Renal pelvis (tissue), 4 donors: ENCODE results near the gene DLK2. TPM values are rescaled to one million over a fixed set of nuclear protein-coding genes. Genes with fewer than 3 reads are reported as not detected.

ENCODE experiments used
- DNase-seq: peaks from one replicate; pipeline ENCODE4 v3.0.0-alpha.2; 2013
- polyA plus RNA-seq, 3 donors: library from polyadenylated mRNA; unstranded; fragments of 120-200 nt; gene quantifications; one replicate each; pipeline ENCODE4 v1.2.1, GENCODE V29; 2013; ENCODE audit not compliant: insufficient read length in 3 of 3

Gene DLK2
- polyA plus RNA-seq, 3 donors = 1.5 to 1.6 (median 1.6) TPM

GRCh38 chr6:43454696-43455530 lies 435 bp downstream of the DLK2 start:
- DNase-seq = peak; percentile 75

GRCh38 chr6:43454290-43454695 lies 1.1 kb downstream of the DLK2 start:
- DNase-seq = no peak

- no peak for DNase-seq
Observed at GRCh38 chr6:43453831-43454230, 1.5 kb downstream of the DLK2 start.

- no peak for DNase-seq
Observed at GRCh38 chr6:43452896-43453295, 2.5 kb downstream of the DLK2 start.

GRCh38 chr6:43451939-43452338 lies 3.4 kb downstream of the DLK2 start:
- DNase-seq = no peak

DNA sequence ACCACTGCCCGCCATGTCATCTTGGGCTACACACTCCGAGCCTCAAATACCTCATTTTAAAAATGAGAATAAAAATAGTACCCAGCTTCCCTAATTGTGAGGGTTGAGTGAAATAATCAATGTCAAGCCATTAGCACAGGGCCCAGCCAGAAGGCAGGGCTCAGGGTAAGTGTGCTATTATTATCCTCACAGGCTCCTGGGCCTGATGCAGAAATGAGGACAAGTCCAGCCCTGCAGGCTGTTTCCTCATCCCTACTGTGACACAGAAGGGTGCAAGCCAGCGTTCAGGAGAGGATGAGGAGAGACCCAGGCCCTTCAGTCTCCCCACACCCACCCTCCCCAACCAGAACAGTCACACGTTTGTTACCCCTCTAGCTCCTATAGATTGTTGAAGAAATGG lies 4.0 kb downstream of the DLK2 start:
- DNase-seq = no peak

DNA sequence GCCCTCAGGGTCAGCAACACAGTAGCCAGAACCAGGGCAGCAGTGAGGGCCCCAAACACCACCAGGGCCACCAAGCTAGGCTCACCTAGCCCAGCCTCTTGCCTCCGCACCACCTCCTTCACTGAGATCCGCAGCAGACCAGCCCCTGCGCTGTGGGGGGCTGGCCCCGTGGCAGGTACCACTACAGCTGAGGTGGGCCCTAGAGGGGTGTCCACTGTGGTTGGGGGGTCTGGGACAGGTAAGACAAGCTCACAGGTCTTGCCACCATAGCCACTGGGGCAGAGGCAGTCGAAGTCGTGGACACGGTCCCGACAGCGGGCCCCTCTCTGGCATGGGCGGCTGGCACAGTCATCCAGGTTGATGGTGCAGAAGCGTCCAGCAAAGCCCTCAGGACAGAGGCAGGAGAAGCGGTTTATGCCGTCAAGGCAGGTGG lies 4.6 kb downstream of the DLK2 start:
- no peak for DNase-seq

DNA sequence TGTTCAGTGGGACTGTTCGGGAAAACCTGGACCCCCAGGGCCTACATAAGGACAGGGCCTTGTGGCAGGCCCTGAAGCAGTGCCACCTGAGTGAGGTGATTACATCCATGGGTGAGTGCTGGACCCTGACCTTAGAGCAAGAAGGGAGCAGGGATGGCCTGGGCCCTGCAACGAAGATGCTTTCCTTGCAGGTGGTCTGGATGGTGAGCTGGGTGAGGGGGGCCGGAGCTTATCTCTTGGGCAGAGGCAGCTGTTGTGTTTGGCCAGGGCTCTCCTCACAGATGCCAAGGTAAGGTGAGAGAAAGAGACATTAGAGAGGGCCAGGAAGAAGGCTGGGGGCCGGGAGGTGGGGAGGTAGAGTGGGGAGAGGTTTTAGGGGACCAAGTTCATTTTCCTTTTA lies 6.4 kb downstream of the DLK2 start:
- DNase-seq = no peak

- DNase-seq = no peak
Observed at GRCh38 chr6:43447604-43448003, 7.7 kb downstream of the DLK2 start.

DNA sequence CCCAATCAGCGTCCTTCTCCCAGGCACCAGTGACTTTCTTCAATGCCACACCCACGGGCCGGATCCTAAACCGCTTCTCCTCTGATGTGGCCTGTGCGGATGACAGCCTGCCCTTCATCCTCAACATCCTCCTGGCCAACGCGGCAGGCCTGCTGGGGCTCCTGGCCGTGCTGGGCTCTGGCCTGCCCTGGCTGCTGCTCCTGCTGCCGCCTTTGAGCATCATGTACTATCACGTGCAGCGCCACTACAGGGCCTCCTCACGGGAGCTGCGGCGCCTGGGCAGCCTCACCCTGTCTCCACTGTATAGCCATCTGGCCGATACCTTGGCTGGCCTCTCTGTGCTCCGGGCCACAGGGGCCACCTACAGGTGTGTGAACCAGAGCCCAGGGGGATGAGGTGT lies 9.8 kb downstream of the DLK2 start:
- DNase-seq = no peak

GRCh38 chr6:43444582-43444981 lies 10.8 kb downstream of the DLK2 start:
- no peak for DNase-seq

DNA sequence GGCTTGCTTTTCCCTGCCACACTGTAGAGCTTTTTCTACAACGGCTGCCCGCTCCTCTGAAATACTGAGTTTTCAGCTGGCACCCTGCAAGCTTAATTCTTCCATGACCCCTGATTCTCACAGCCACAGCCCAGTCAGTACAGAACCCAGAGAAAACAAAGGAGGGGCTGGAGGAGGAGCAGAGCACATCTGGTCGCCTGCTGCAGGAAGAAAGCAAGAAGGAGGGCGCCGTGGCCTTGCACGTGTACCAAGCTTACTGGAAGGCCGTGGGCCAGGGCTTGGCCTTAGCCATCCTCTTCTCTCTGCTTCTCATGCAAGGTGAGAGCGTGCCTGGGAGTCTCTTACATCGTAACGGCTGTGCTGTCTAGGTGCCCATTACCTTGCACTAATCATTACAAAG lies 11.3 kb downstream of the DLK2 start:
- no peak for DNase-seq

GRCh38 chr6:43442935-43443334 lies 12.4 kb downstream of the DLK2 start:
- DNase-seq = no peak

- no peak for DNase-seq
Observed at GRCh38 chr6:43437700-43438099, 17.6 kb downstream of the DLK2 start.

DNA sequence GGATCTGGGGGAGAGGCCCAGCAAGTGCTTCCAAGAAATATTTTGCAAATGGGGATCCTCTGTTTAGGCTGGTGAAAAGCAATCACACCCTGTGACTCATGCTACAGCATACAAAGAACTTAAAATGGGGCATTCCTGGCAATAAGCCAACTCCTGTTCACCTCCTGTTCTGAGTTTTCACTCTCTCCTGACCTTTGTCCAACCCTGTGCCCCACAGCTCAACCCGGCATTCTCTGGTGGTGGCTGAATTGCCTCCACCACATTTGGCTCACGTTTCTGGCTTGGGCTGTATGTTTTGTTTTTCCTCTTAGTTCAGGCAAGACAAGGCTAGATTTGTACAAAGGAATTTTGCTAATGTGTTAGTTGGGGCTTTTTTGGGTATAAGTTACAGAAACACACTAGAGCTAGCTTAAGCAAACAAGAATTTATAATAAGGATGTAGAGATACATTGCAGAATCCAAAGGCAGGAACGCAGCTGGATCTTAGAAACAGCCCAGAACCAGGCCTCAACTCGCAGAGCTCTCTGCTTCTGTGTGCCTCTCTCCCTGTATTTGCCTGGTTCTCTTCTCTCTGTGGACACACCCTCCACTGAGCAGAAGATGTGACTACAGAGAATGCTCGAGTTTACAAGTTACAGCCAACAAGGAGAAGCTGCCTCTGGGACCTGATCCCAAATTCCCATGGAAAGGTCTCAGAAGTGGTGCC lies 18.6 kb downstream of the DLK2 start:
- DNase-seq = peak; percentile 56

DNA sequence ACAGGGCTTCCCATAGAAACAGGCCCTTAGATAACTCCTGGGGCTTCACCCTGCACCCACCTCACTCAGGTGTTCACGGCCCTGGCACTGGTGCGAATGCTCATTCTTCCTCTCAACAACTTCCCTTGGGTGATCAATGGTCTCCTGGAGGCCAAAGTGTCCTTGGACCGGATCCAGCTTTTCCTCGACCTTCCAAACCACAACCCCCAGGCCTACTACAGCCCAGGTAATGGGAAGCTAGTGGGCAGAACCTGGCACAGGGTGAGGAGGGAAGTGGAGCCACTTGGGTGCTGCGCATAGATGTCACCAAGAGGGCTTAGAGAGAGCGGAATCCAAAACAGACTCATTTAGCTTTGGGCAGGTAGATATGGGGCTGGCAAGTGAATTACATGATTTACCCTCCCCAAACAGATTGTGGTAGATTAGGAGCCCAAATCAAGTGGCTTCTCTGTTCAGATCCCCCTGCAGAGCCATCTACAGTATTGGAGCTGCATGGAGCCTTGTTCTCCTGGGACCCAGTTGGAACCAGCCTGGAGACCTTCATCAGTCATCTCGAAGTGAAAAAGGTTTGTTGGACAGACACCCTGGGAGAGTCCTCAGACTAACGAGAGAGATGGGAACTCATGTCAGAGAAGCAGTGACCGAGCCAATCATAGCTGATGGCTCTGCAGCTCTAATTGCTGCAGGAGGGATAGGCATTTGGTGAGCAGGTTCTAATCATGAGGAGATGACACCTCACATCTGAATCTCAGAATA lies 19.5 kb downstream of the DLK2 start:
- DNase-seq = no peak

- no peak for DNase-seq
Observed at GRCh38 chr6:43434943-43435342, 20.4 kb downstream of the DLK2 start.

GRCh38 chr6:43434001-43434840 lies 21.1 kb downstream of the DLK2 start:
- DNase-seq = no peak

GRCh38 chr6:43433148-43433547 lies 22.2 kb downstream of the DLK2 start:
- DNase-seq = no peak

DNA sequence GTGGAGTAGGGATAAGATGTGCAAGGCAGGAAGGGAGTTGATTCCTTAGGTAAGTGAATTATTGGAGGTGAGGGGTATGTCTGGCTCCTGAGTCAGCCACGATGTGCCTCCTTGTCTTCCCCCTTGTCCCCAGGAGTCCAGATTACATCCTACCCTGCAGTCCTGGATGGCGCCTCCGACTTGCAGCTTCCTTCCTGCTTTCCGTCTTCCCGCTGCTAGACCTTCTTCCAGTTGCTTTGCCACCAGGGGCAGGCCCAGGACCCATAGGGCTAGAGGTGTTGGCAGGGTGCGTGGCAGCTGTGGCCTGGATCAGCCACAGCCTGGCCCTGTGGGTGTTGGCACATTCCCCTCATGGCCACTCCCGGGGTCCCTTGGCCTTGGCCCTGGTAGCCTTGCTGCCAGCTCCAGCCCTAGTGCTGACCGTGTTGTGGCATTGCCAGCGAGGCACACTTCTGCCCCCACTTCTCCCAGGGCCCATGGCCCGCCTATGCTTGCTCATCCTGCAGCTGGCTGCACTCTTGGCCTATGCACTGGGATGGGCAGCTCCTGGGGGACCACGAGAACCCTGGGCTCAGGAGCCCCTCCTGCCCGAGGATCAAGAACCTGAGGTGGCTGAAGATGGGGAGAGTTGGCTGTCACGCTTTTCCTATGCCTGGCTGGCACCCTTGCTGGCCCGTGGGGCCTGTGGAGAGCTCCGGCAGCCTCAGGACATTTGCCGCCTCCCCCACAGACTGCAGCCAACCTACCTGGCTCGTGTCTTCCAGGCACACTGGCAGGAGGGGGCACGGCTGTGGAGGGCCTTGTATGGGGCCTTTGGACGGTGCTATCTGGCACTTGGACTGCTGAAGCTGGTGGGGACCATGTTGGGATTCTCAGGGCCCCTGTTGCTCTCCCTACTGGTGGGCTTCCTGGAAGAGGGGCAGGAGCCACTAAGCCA lies 23.1 kb downstream of the DLK2 start:
- DNase-seq = no peak

GRCh38 chr6:43428874-43429273 lies 26.5 kb downstream of the DLK2 start:
- no peak for DNase-seq
